Thyroid gland (tissue), 4 donors: ENCODE results near the gene RPL41.

Experiments
- POLR2A ChIP-seq, 2 donors: fragments of 450-650 bp; IDR thresholded peaks; one replicate each; pipeline ENCODE4 v1.6.1; 2017; ENCODE audit warnings: antibody characterized with exemption in 2 of 2, mild to moderate bottlenecking in 2 of 2, moderate library complexity in 1 of 2
- TF ChIP-seq, protein P1 (sequence below), 6 experiments: fragments of 200-600 bp in 3 of 6; fragments of 450-650 bp in 3 of 6; sonication (generic) in 3 of 6; IDR thresholded peaks; one replicate each; pipeline ENCODE4 v1.5.1; 2016 to 2019; ENCODE audit warnings: antibody characterized with exemption in 6 of 6, mild to moderate bottlenecking in 2 of 6, inconsistent platforms in 1 of 6, moderate library complexity in 1 of 6

DNA sequence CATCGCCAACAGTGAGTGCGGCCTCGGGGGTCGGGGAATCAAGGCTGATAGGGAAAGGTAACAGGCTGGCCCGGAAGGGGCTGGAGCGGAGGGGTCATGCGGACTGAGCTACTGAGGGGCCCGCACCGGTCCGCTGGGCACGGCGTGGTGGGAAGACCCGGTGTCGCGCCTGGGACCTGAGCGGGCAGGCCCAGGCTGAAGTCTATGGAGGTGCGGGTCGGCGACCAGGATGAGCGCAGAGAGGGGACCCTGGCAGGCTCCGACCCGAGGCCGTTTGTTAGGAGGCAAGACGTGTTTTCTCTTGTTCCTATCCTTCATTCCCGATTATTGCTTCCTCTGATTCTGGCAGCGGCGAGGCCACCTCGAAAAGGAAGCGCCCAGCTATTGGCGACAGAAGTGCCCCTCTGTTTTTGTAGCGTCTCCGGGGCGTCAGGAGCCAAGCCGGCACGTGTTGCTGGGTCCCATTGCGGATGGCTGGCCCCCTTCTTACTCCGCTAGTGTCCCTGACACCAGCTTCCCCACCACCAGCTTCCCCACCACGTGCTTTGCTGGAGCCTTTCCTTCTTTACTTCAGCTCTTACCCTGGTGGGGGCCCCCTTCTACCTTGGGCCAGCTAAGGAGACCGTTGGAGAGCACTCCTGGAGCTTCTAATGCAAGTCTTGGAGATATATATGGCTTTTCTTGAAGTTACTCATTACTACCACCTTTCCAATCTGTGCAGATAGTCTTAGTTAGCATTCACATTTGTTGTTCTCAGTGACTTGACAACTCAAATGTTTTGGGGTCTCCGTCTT, 11.4 kb upstream of the RPL41 start:
- TF ChIP-seq, protein P1, sequence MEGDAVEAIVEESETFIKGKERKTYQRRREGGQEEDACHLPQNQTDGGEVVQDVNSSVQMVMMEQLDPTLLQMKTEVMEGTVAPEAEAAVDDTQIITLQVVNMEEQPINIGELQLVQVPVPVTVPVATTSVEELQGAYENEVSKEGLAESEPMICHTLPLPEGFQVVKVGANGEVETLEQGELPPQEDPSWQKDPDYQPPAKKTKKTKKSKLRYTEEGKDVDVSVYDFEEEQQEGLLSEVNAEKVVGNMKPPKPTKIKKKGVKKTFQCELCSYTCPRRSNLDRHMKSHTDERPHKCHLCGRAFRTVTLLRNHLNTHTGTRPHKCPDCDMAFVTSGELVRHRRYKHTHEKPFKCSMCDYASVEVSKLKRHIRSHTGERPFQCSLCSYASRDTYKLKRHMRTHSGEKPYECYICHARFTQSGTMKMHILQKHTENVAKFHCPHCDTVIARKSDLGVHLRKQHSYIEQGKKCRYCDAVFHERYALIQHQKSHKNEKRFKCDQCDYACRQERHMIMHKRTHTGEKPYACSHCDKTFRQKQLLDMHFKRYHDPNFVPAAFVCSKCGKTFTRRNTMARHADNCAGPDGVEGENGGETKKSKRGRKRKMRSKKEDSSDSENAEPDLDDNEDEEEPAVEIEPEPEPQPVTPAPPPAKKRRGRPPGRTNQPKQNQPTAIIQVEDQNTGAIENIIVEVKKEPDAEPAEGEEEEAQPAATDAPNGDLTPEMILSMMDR (IDR thresholded peaks at IDR 0.05): no peak
- no peak for TF ChIP-seq POLR2A (IDR thresholded peaks at IDR 0.05)
